ENCODE results near the gene CACNA1C. TPM values are rescaled to one million over a fixed set of nuclear protein-coding genes. Genes with fewer than 3 reads are reported as not detected.
A peak's percentile ranks its signal among the peaks of the same experiment; 100 is the strongest.

The CACNA1C gene
- total and polyA plus RNA-seq, 10 of the 15 experiments (the other 5 are each of a cell fraction or from before 2014, with no cell fraction given) = under 0.01 to 0.15 (median 0.09) TPM; not detected in 5

GRCh38 chr12:2633176-2633824 lies 580.5 kb downstream of the CACNA1C start:
- no peak for FAIRE-seq
- 45% methylated on average over 14 of the region's 16 CpGs for WGBS (ENCODE audit: insufficient coverage, insufficient replicate concordance, low lambda C conversion rate, missing lambda C conversion rate)
- POLR2A ChIA-PET = interaction anchor here (0.6 kb wide), 1 partner anchor 48 kb away, joined by 3 read pairs; no protein-coding TSS in a partner anchor

GRCh38 chr12:2633825-2634200 lies 581.0 kb downstream of the CACNA1C start:
- no peaks in the 10 kb centered on the region for H3K36me3 ChIP-seq (ENCODE audit: control insufficient read depth in 2 of 2, insufficient read depth in 2 of 2, low read length in 1 of 2)
- no peak overlapping the region for H3K27ac ChIP-seq (ENCODE audit: control insufficient read depth, insufficient read depth)
- BruUV-seq (replicated peaks) = no TSS peak
- no peaks in the 10 kb centered on the region; the same call in 1 of the 2 replicates for H4K20me1 ChIP-seq (ENCODE audit: control insufficient read depth, insufficient read depth)
- no peak overlapping the region for H3K9ac ChIP-seq (ENCODE audit: control insufficient read depth, insufficient read depth, low read length)
- ChIA-PET SMC1A (ENCODE audit: uncharacterized antibody, unreplicated experiment) (no interaction called here), RAD21 (ENCODE audit: unreplicated experiment) (no interaction called here), POLR2A (interaction anchor here (0.6 kb wide), 1 partner anchor 48 kb away, joined by 3 read pairs; no protein-coding TSS in a partner anchor), CTCF (no interaction called here)
- H3K79me2 ChIP-seq (ENCODE audit: control insufficient read depth, insufficient read depth, low read length) = no peaks in the 10 kb centered on the region
- FAIRE-seq (no peak), DNase-seq (ENCODE audit: low read depth, low spot score) (no peak), ATAC-seq (no peak)
- intact Hi-C loops (cut with micrococcal nuclease; ENCODE audit: unreplicated experiment) = no loop called here
- no peak overlapping the region for H3K4me2 ChIP-seq (ENCODE audit: control insufficient read depth, insufficient read depth)
- 72% methylated on average over 9 of the region's 15 CpGs for WGBS (ENCODE audit: insufficient coverage, insufficient replicate concordance, low lambda C conversion rate, missing lambda C conversion rate)
- in situ Hi-C loops (cut with MboI) = no loop called here
- H3K4me3 ChIP-seq = no peak overlapping the region
- H2AFZ ChIP-seq (ENCODE audit: control insufficient read depth, low read depth, low read length) = no peak overlapping the region
- H3K27me3 ChIP-seq (replicated peaks in 1 of 2; ENCODE audit: control insufficient read depth in 2 of 2, insufficient read depth in 2 of 2, low read length in 1 of 2) = peaks cover 0 to 6% of the 10 kb centered on the region in 2 experiments; a peak in 2 of 4 replicates
- H3K4me1 ChIP-seq (ENCODE audit: control insufficient read depth, insufficient read depth, low read length) = no peaks in the 10 kb centered on the region
- no peaks in the 10 kb centered on the region for H3K9me3 ChIP-seq (replicated peaks; ENCODE audit: control insufficient read depth, insufficient read depth, low read length)
- TF ChIP-seq ASH2L (IDR thresholded peaks at IDR 0.05; ENCODE audit: borderline replicate concordance, low read depth) (no peak), PRDM15 (CRISPR knock-in tag; IDR thresholded peaks at IDR 0.05) (no peak), NFYB (IDR thresholded peaks at IDR 0.05; ENCODE audit: insufficient read depth, low read depth, low read length) (no peak), CHD4 (IDR thresholded peaks at IDR 0.05) (no peak), SREBF1 (IDR thresholded peaks at IDR 0.05; ENCODE audit: low read length) (no peak)

More at GRCh38 chr12:2633176-2633824, 580.5 kb downstream of the CACNA1C start:
- CTCF ChIA-PET = no interaction called here
- DNase-seq (ENCODE audit: low read depth, low spot score) (no peak), ATAC-seq (no peak)
- SMC1A ChIA-PET (ENCODE audit: uncharacterized antibody, unreplicated experiment) = no interaction called here
- intact Hi-C loops (cut with micrococcal nuclease; ENCODE audit: unreplicated experiment) = no loop called here
- Histone ChIP-seq H3K36me3 (ENCODE audit: control insufficient read depth in 2 of 2, insufficient read depth in 2 of 2, low read length in 1 of 2) (no peaks in the 10 kb centered on the region), H3K27ac (ENCODE audit: control insufficient read depth, insufficient read depth) (no peak overlapping the region), H3K4me2 (ENCODE audit: control insufficient read depth, insufficient read depth) (no peak overlapping the region), H3K4me1 (ENCODE audit: control insufficient read depth, insufficient read depth, low read length) (no peaks in the 10 kb centered on the region), H2AFZ (ENCODE audit: control insufficient read depth, low read depth, low read length) (no peak overlapping the region), H3K9ac (ENCODE audit: control insufficient read depth, insufficient read depth, low read length) (no peak overlapping the region), H3K79me2 (ENCODE audit: control insufficient read depth, insufficient read depth, low read length) (no peaks in the 10 kb centered on the region), H3K27me3 (replicated peaks in 1 of 2; ENCODE audit: control insufficient read depth in 2 of 2, insufficient read depth in 2 of 2, low read length in 1 of 2) (peaks cover 0 to 6% of the 10 kb centered on the region in 2 experiments; a peak in 2 of 4 replicates), H3K9me3 (replicated peaks; ENCODE audit: control insufficient read depth, insufficient read depth, low read length) (no peaks in the 10 kb centered on the region), H4K20me1 (ENCODE audit: control insufficient read depth, insufficient read depth) (no peaks in the 10 kb centered on the region; the same call in 1 of the 2 replicates), H3K4me3 (no peak overlapping the region)
- TF ChIP-seq USF1 (IDR thresholded peaks at IDR 0.05; ENCODE audit: borderline replicate concordance, extremely low read length, insufficient read depth, low read depth, low read length) = peak; percentile 5
- TF ChIP-seq HDGF (IDR thresholded peaks at IDR 0.05) = no peak
- RAD21 ChIA-PET (ENCODE audit: unreplicated experiment) = no interaction called here
- no TSS peak for BruUV-seq (replicated peaks)
- in situ Hi-C loops (cut with MboI) = no loop called here

All from GM12878 (cell line).